Erythroblast (primary cell): ENCODE data around the gene ATOH8.

Experiments
- GATA1 ChIP-seq: IDR thresholded peaks from 2 replicates; pipeline ENCODE4 v1.6.1; 2011; ENCODE audit warnings: low read depth, mild to moderate bottlenecking, control low read depth, low read length, moderate library complexity
- POLR2A ChIP-seq: IDR thresholded peaks from 2 replicates; pipeline ENCODE4 v1.6.1; 2011; ENCODE audit warnings: mild to moderate bottlenecking, low read length

- TF ChIP-seq POLR2A (no peak), GATA1 (no peak)
These were observed 5.4 kb downstream of the ATOH8 start for GRCh38 chr2:85759257-85759613.
